ENCODE measurements around the gene ST6GALNAC2.

The ST6GALNAC2 gene

GRCh38 chr17:76539631-76540271 is 45.9 kb downstream of the ST6GALNAC2 start, which contains the start of gene PRCD:
Gene PRCD (plus strand): TSS chr17:76540044. CDS start chr17:76540142, 98 bp downstream.
- no peak within 1 kb of the TSS for H3K4me3 ChIP-seq (ENCODE audit: low read depth, low read length)
- DNase-seq (ENCODE audit: low read depth) = no peak

GRCh38 chr17:76538941-76539570 is 46.6 kb downstream of the ST6GALNAC2 start:
- TF ChIP-seq CTCF (IDR thresholded peaks at IDR 0.05; ENCODE audit: low read depth, low read length, missing control alignments) = no peak
- no peak overlapping the region for H3K4me3 ChIP-seq (ENCODE audit: low read depth, low read length)
- DNase-seq (ENCODE audit: low read depth) = no peak

More at GRCh38 chr17:76539631-76540271, 45.9 kb downstream of the ST6GALNAC2 start, which contains the start of gene PRCD:
- TF ChIP-seq CTCF (IDR thresholded peaks at IDR 0.05; ENCODE audit: low read depth, low read length, missing control alignments) = peak; percentile 29

GRCh38 chr17:76538281-76538931 is 47.3 kb downstream of the ST6GALNAC2 start:
- DNase-seq (ENCODE audit: low read depth) = no peak
- no peak for TF ChIP-seq CTCF (IDR thresholded peaks at IDR 0.05; ENCODE audit: low read depth, low read length, missing control alignments)
- no peak overlapping the region for H3K4me3 ChIP-seq (ENCODE audit: low read depth, low read length)

- H3K4me3 ChIP-seq (ENCODE audit: low read depth, low read length) = no peak within 1 kb of the TSS
- no peak for DNase-seq (ENCODE audit: low read depth)
- TF ChIP-seq CTCF (IDR thresholded peaks at IDR 0.05; ENCODE audit: low read depth, low read length, missing control alignments) = no peak
These were observed 47.9 kb downstream of the ST6GALNAC2 start, which contains the start of gene CYGB for GRCh38 chr17:76537578-76538280. Gene CYGB (minus strand): TSS chr17:76537709. CDS start chr17:76537542, 167 bp downstream.

GRCh38 chr17:76537288-76537577 is 48.4 kb downstream of the ST6GALNAC2 start:
- DNase-seq (ENCODE audit: low read depth) = no peak
- TF ChIP-seq CTCF (IDR thresholded peaks at IDR 0.05; ENCODE audit: low read depth, low read length, missing control alignments) = no peak
- no peak overlapping the region for H3K4me3 ChIP-seq (ENCODE audit: low read depth, low read length)

- DNase-seq (ENCODE audit: low read depth) = no peak
- TF ChIP-seq CTCF (IDR thresholded peaks at IDR 0.05; ENCODE audit: low read depth, low read length, missing control alignments) = no peak
- no peak overlapping the region for H3K4me3 ChIP-seq (ENCODE audit: low read depth, low read length)
These were observed 49.0 kb downstream of the ST6GALNAC2 start for GRCh38 chr17:76536511-76537287.
